Endothelial cell of umbilical vein (primary cell): ENCODE measurements around the gene ANKRD13C. TPM values are rescaled to one million over a fixed set of nuclear protein-coding genes. Genes with fewer than 3 reads are reported as not detected.

Source experiments
- BruUV-seq: library from RNA; stranded (reverse); fragments of 400-500 nt; replicated peaks from 2 replicates; lab custom pipeline; 2021; lab: Mats Ljungman, UMichigan
- CTCF ChIA-PET: fragments of 300-600, 350-600 bp; sonication (Branson Sonifier 250); formaldehyde crosslinking; loops from one replicate; lab custom pipeline; 2021; ENCODE audit warnings: antibody characterized with exemption, inconsistent platforms; lab: Charles Lee
- POLR2A ChIA-PET: fragments of 300-600, 350-600 bp; sonication (Branson Sonifier 250); formaldehyde crosslinking; loops from one replicate; lab custom pipeline; 2021; ENCODE audit warnings: antibody characterized with exemption, inconsistent platforms; lab: Charles Lee
- DNase-seq: peaks from one replicate; pipeline ENCODE4 v3.0.0-alpha.2; 2011; ENCODE audit warnings: low read depth, low spot score
- FAIRE-seq: peaks from 2 replicates; lab custom pipeline; 2011; peaks lifted over from hg19 to GRCh38; lab: Jason Lieb, UNC
- H2AFZ ChIP-seq: 2 replicates; pipeline ENCODE4 v1.6.0; 2012; ENCODE audit warnings: low read depth, low read length, control low read depth, inconsistent platforms
- H3K27ac ChIP-seq: 2 replicates; pipeline ENCODE4 v1.5.1; 2011; ENCODE audit warnings: low read depth, mild to moderate bottlenecking, control low read depth, low read length, moderate library complexity; ENCODE audit not compliant: insufficient read depth
- H3K27me3 ChIP-seq, 2 experiments: 2 replicates each; pipeline versions ENCODE4 v1.6.0 to v1.6.1; 2011; ENCODE audit warnings: low read length in 2 of 2, mixed read lengths in 1 of 2; ENCODE audit not compliant: control insufficient read depth in 2 of 2, insufficient read depth in 2 of 2
- H3K36me3 ChIP-seq, 2 experiments: 2 replicates in 1 of 2; 3 replicates in 1 of 2; pipeline ENCODE4 v1.5.1; 2011; ENCODE audit warnings: low read length in 2 of 2, mild to moderate bottlenecking in 1 of 2, moderate library complexity in 1 of 2; ENCODE audit not compliant: control insufficient read depth in 2 of 2, insufficient read depth in 2 of 2; ENCODE audit errors: extremely low read depth in 1 of 2
- H3K4me1 ChIP-seq: 3 replicates; pipeline ENCODE4 v1.5.1; 2011; ENCODE audit warnings: mild to moderate bottlenecking, low read length; ENCODE audit not compliant: control insufficient read depth, insufficient read depth; ENCODE audit errors: extremely low read depth
- H3K4me2 ChIP-seq: 2 replicates; pipeline ENCODE4 v1.6.1; 2011; ENCODE audit warnings: low read length, control low read depth, mixed read lengths; ENCODE audit not compliant: insufficient read depth
- H3K4me3 ChIP-seq, 3 experiments: fragments of 200-600 bp in 1 of 3; sonication (generic), shearing (Covaris generic) in 1 of 3; replicated peaks in 1 of 3; 2 replicates each; pipeline ENCODE4 v1.5.1; 2011 to 2016; ENCODE audit warnings: control low read depth in 3 of 3, low read length in 3 of 3, mild to moderate bottlenecking in 2 of 3, inconsistent platforms in 1 of 3, low read depth in 1 of 3, moderate library complexity in 1 of 3; ENCODE audit not compliant: insufficient read depth in 1 of 3
- H3K79me2 ChIP-seq: 2 replicates; pipeline ENCODE4 v1.6.0; 2012; ENCODE audit warnings: low read length, inconsistent platforms; ENCODE audit not compliant: control insufficient read depth, insufficient read depth
- H3K9ac ChIP-seq: replicated peaks from 2 replicates; pipeline ENCODE3; 2011; ENCODE audit warnings: low read length, control low read depth; ENCODE audit not compliant: insufficient read depth; ENCODE audit errors: extremely low read depth
- H3K9me1 ChIP-seq: replicated peaks from 3 replicates; pipeline ENCODE4 v1.6.0; 2011; ENCODE audit warnings: mild to moderate bottlenecking, low read length; ENCODE audit not compliant: control insufficient read depth, insufficient read depth; ENCODE audit errors: extremely low read depth
- H3K9me3 ChIP-seq: replicated peaks from 2 replicates; pipeline ENCODE4 v1.5.1; 2012; ENCODE audit warnings: low read length, inconsistent platforms; ENCODE audit not compliant: control insufficient read depth, insufficient read depth
- H4K20me1 ChIP-seq: replicated peaks from 2 replicates; pipeline ENCODE3; 2011; ENCODE audit warnings: mild to moderate bottlenecking, low read length; ENCODE audit not compliant: control insufficient read depth, insufficient read depth; ENCODE audit errors: extremely low read depth
- CTCF ChIP-seq, 2 donors: IDR thresholded peaks; 1 replicate in 1 of 2; 2 replicates in 1 of 2; pipeline ENCODE4 v1.5.1; 2011; ENCODE audit warnings: low read length in 2 of 2, mild to moderate bottlenecking in 2 of 2, moderate library complexity in 2 of 2, control low read depth in 1 of 2, inconsistent platforms in 1 of 2, low read depth in 1 of 2; ENCODE audit not compliant: insufficient read depth in 1 of 2; ENCODE audit errors: extremely low read depth in 1 of 2
- EZH2 ChIP-seq: IDR thresholded peaks from 2 replicates; pipeline ENCODE4 v1.6.1; 2012; ENCODE audit warnings: borderline replicate concordance, low read depth, mild to moderate bottlenecking, moderate library complexity, low read length, inconsistent platforms; ENCODE audit not compliant: severe bottlenecking
- FOS ChIP-seq: IDR thresholded peaks from 2 replicates; pipeline ENCODE4 v1.6.1; 2011; ENCODE audit warnings: mild to moderate bottlenecking, low read length, moderate library complexity, borderline replicate concordance; ENCODE audit not compliant: insufficient read depth
- GATA2 ChIP-seq: IDR thresholded peaks from 2 replicates; pipeline ENCODE4 v1.7.0; 2011; ENCODE audit warnings: low read depth, mild to moderate bottlenecking, moderate library complexity, mixed read lengths, low read length; ENCODE audit not compliant: insufficient read length, insufficient read depth
- MAX ChIP-seq: IDR thresholded peaks from 2 replicates; pipeline ENCODE4 v1.6.1; 2011; ENCODE audit not compliant: insufficient read depth, insufficient read length
- MYC ChIP-seq: IDR thresholded peaks from one replicate; pipeline ENCODE4 v1.6.1; 2011; ENCODE audit warnings: mild to moderate bottlenecking, low read depth, low read length
- POLR2A ChIP-seq: IDR thresholded peaks from 2 replicates; pipeline ENCODE4 v1.6.1; 2012; ENCODE audit warnings: low read depth, mild to moderate bottlenecking, control low read depth, low read length
- POLR2AphosphoS5 ChIP-seq: IDR thresholded peaks from 2 replicates; pipeline ENCODE4 v1.6.1; 2012; ENCODE audit warnings: low read depth, mild to moderate bottlenecking, control low read depth, low read length, moderate library complexity; ENCODE audit not compliant: insufficient read depth
- dilution Hi-C: fragments of 300-500 bp; cut with MboI; formaldehyde crosslinking; loops from one replicate; pipeline ENCODE4 v1.15.0; 2019; ENCODE audit warnings: low sequenced_read_pairs; ENCODE audit not compliant: extremely low pct_ligation_motif_present
- intact Hi-C: fragments of 100-400 bp; cut with micrococcal nuclease; formaldehyde crosslinking; loops from one replicate; pipeline ENCODE4 v1.10.0; 2022
- polyA plus RNA-seq, 4 experiments: library from polyadenylated mRNA; depleted of rRNA in 3 of 4; stranded (reverse) in 3 of 4; unstranded in 1 of 4; fragments of >200 nt; gene quantifications; 2 replicates each; pipeline versions ENCODE4 v1.2.1 to v1.2.3, GENCODE V29; 2011 to 2012; ENCODE audit warnings: missing spikeins in 1 of 4
- total RNA-seq: library from RNA; stranded (reverse); gene quantifications from 2 replicates; pipeline ENCODE4 v1.2.3, GENCODE V29; 2021

ANKRD13C gene
- total and polyA plus RNA-seq, 2 donors (not counting 3 experiments of a cell fraction or from before 2014, with no cell fraction given) = 4.6 to 17.3 TPM

GRCh38 chr1:70210820-70211219 is 143.7 kb downstream of the ANKRD13C start:
- POLR2A ChIA-PET = interaction anchor here (1.2 kb wide), 1 partner anchor 10 kb away, joined by 4 read pairs; the partner anchor contains the start of gene SRSF11
- CTCF ChIA-PET = interaction anchor here (1.0 kb wide), 1 partner anchor 10 kb away, joined by 4 read pairs; the partner anchor contains the start of gene SRSF11

More at GRCh38 chr1:70210820-70211219, 143.7 kb downstream of the ANKRD13C start:
- DNase-seq (peak; percentile 42), FAIRE-seq (no peak)
- Histone ChIP-seq H3K9me1 (no peaks in the 10 kb centered on the region), H3K4me2 (peak overlapping the region; percentile 51), H3K4me3 (no peak overlapping the region), H4K20me1 (peaks cover 9% of the 10 kb centered on the region), H3K9ac (no peak overlapping the region), H3K9me3 (no peaks in the 10 kb centered on the region), H3K27ac (peak overlapping the region; percentile 18), H3K79me2 (peaks cover 97% of the 10 kb centered on the region), H2AFZ (no peak overlapping the region), H3K27me3 (no peaks in the 10 kb centered on the region), H3K4me1 (peaks cover 29% of the 10 kb centered on the region), H3K36me3 (peaks cover 6 to 8% of the 10 kb centered on the region in 2 experiments)
- intact Hi-C loops (loop anchor here (1.0 kb wide), 1 partner anchor 10 kb away; the partner anchor contains the start of gene SRSF11), dilution Hi-C loops (no loop called here)
- BruUV-seq = no TSS peak
- no peak for TF ChIP-seq EZH2
- no peak for TF ChIP-seq MAX
- TF ChIP-seq CTCF (IDR thresholded peaks at IDR 0.05; ENCODE audit: extremely low read depth in 1 of 2, insufficient read depth in 1 of 2, low read depth in 1 of 2, low read length in 2 of 2) = no peak
- TF ChIP-seq FOS = peak; percentile 43
- TF ChIP-seq POLR2A = no peak
- peak; percentile 68 for TF ChIP-seq GATA2
- TF ChIP-seq MYC = no peak
- no peak for TF ChIP-seq POLR2AphosphoS5

Other genes with a start within 250 kb of the ANKRD13C start
- gene LRRC40, start 149.1 kb downstream of the ANKRD13C start, total RNA-seq = 20.6 and 21.1 TPM in 2 replicates
- gene LRRC40, start 149.1 kb downstream of the ANKRD13C start, polyA plus RNA-seq = 5.3 and 8.1 TPM in 2 replicates
- gene SRSF11, start 133.3 kb downstream of the ANKRD13C start, total RNA-seq = 168 and 177 TPM in 2 replicates
- 204 and 241 TPM in 2 replicates for gene SRSF11, start 133.3 kb downstream of the ANKRD13C start, polyA plus RNA-seq
- 2.6 and 3.2 TPM in 2 replicates for gene CTH, start 56.5 kb upstream of the ANKRD13C start, total RNA-seq
- 1.7 and 2.0 TPM in 2 replicates for gene CTH, start 56.5 kb upstream of the ANKRD13C start, polyA plus RNA-seq